Inflammatory macrophage (primary cell): ENCODE measurements around the gene CCDC90B.
A peak's percentile ranks its signal among the peaks of the same experiment; 100 is the strongest.
"Not testable (repeated sequence)": the region's sequence is repeated elsewhere in the genome, so short reads cannot be mapped to it uniquely, and the experiment has no call there.

ENCODE experiments used
- DNase-seq, 2 donors: peaks; one replicate each; pipeline ENCODE4 v3.0.0-alpha.2; 2020 to 2022
- total RNA-seq, 18 experiments: gene quantifications; one replicate each; lab custom pipeline; 2026; ENCODE audit warnings: mixed read lengths in 6 of 18, inconsistent platforms in 2 of 18; lab: John Stamatoyannopoulos, UW

CCDC90B gene, protein sequence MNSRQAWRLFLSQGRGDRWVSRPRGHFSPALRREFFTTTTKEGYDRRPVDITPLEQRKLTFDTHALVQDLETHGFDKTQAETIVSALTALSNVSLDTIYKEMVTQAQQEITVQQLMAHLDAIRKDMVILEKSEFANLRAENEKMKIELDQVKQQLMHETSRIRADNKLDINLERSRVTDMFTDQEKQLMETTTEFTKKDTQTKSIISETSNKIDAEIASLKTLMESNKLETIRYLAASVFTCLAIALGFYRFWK
- 22.1 to 51.7 (median 40.2) reads per million in 18 experiments for total RNA-seq

- DNase-seq, result peak; percentile 98 to 99
Observed at GRCh38 chr11:83285771-83286528, at the start of gene CCDC90B. Gene CCDC90B, minus strand, starts transcription at chr11:83286367. Its CDS starts 395 bp downstream, at chr11:83285972.

DNA sequence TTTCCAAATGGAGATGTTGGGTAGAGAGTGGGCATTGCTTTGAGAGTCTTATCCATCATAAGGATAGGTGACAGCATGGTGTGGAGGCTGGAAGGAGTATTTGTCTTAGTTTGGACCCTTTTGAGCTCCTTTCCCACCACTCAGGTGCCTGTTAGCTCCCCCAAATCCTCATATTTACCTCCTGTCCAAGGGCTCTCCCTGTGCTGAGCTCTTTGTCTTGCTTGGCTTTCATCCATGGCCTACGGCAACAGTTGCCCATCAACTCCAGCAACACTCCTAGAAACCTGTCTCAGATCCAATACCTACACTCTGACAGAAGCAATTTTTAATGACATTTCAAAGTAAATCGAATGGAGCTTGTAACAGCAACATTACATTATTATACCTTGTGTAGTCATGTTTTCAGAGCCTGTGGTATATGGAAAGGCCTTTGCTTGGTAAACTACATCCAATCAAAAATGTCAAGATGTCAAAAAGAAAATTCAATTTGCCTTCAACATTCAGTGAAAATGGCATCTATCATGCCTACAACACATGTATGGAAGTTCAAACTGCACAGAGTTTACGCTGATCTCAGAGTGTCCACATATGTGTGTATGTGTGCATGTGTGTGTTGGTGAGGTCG, 49.4 kb upstream of the CCDC90B start:
- DNase-seq, result no peak

- DNase-seq, result no peak
Observed at GRCh38 chr11:83330303-83330702, 44.1 kb upstream of the CCDC90B start.

GRCh38 chr11:83326326-83326725, 40.2 kb upstream of the CCDC90B start:
- no peak for DNase-seq

GRCh38 chr11:83319346-83319745, 33.2 kb upstream of the CCDC90B start:
- no peak for DNase-seq

DNA sequence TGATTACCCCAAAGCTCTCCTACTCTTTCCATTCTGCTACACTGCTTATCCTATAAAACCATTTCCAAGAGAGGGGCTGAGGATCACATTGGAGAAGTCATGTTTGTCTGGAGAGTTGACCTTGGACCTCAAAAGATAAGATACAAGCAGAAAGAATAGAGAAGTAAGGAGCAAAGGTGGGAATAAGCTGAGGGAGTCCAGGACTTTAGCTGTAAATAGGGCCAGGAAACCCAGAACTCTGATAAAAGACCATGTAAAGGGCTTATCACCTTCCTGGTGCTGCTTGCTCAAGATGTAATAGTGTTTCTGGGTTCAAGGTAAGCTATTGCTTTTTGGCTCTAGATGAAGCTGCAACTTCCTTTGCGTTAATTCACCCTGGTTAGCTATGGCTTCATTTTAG, 32.8 kb upstream of the CCDC90B start:
- DNase-seq, result no peak

DNA sequence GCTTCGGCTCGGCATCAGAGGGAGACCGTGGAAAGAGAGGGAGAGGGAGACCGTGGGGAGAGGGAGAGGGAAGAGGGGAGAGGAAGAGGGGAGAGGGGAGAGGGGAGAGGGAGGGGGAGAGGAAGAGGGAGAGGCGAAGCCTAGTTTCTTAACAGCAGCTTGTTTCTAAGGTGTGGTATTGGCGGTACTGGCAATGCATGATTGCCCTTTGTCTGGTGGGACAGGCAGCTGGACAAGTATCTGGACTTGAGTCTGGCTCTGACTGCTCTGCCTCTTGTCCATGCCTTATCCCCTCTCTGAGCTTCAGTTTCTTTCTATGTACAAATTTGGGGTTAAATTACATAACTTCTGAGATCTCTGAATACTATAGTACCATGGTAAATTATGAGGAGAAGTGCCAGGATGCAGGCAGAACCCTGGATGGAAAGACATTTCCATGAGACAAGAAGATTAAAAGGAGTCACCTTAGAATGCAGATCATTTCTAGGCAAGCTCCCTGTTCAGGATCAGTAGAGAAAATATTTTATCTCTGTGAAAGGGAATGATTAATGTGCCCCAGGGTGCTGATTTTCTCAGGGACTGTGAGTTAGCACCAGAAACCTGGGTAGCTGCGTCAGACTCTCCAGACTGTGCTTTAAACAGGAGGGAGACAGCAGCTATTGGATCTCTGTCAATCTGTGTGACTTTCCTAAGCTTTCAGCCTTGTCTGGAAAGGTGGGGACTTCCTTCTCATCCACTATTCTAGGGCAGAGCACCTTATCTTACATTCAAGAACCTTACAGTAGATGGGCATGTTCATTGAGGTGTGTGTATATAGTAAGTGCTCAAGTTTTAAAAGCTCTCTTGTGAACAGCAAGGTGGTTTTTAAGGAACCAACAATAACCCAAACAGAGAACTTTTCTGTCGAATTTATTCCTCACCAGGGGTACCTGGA, 31.9 kb upstream of the CCDC90B start:
- no peak for DNase-seq

DNA sequence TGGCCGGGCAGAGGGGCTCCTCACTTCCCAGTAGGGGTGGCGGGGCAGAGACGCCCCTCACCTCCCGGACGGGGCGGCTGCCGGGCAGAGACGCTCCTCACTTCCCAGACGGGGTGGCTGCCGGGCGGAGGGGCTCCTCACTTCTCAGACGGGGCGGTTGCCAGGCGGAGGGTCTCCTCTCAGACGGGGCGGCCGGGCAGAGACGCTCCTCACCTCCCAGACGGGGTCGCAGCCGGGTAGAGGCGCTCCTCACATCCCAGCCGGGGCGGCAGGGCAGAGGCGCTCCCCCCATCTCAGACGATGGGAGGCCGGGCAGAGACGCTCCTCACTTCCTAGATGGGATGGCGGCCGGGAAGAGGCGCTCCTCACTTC, 30.7 kb upstream of the CCDC90B start:
- not testable (repeated sequence) for DNase-seq

- DNase-seq, result not testable (repeated sequence)
Observed at GRCh38 chr11:83316143-83316896, 30.2 kb upstream of the CCDC90B start.

DNA sequence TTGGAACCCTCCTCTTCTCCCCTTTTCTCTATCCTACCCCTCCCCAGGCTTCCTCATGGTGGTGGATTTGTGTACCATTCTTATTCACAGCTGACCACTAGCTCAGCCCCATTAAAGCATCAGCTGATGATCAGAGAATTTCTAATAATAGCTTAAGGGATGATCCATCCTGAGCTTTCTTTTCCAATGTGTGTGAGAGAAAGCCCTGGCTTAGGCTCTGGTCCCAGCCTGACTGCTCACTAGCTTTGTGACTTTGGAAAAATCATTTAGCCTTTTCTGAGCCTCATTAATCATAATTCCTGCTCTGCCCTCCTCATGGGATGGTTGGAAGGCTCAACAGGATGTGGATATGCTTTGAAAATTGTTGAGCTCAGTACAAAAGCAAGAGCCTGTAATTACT, 26.3 kb upstream of the CCDC90B start:
- no peak for DNase-seq

GRCh38 chr11:83311701-83312100, 25.5 kb upstream of the CCDC90B start:
- no peak for DNase-seq

- DNase-seq, result no peak
Observed at GRCh38 chr11:83310718-83311117, 24.6 kb upstream of the CCDC90B start.

DNA sequence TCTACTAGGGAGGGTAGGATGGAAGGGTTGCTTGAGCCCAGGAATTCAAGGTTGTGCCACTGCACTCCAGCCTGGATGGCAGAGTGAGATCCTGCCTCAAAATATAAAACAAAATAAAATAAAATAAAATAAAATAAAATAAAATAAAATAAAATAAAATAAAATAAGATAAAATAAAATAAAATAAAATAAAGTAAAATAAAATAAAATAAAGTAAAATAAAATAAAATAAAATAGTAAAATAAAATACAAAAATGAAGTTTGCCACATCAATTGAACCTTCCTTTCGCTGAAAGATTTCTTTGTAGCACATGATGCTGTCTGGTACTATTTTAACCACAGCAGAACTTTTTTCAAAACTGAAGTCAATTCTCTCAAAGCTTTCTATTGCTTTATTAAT, 22.4 kb upstream of the CCDC90B start:
- not testable (repeated sequence) for DNase-seq

DNA sequence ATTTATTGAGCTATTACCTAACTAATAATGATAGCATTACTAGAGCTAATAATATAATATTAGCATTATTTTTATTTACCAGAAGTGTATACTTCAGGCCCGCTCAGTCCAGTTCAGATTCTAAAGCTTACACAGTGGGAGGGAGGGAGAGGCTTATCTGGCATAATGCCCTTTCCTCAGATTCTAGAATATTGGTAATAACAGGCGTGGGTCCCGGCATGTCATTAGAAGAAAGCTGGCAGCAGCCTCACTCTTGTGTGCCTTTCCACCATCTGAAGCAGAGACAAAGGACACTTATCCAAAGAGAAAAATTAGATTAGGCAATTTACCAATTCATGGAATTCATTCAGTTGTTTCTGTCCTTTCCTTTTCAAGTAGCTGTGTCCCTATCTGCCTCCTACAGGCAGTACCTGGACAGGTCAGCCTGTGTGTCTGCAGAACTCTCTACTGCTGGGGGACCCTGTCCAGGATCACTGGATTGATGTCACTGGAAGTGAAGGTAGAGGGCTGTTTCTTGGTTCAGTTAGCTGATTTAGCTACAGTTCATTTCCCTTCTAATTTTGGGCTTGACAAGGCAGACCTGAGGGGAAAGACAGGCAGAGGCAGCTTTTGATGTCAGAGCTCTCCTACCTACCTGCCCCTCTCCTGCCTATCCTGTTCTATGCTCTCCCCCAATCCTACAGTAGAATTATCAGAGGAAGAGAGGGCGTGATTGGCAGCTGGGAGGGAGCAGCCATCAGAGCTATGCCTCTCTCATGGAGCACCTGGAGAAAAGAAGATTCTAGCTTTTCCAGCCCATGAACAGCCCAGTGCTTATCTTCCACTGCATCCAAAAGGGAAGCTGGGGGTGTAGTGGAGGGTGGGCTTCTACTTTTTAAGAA, 20.3 kb upstream of the CCDC90B start:
- no peak for DNase-seq

- no peak for DNase-seq
Observed at GRCh38 chr11:83303316-83303715, 17.1 kb upstream of the CCDC90B start.

DNA sequence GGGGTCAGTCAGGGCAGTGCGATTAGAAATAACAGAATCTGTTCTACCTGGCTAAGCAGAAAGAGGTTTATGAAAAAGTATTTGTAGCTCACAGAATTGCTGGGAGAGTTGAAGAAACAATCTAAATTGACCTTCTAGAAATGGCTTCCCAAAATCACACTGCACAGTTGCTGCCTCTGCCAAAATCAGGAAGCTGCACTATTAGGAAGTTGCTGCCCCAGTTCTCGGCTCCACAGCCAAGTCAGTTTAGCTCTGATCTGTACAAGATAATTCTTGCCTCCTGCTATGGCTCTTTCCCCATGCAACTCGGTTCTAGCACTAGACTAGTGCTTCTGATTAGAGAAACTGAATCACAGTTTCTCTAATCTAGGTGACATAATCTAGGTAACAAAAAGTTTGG, 16.0 kb upstream of the CCDC90B start:
- DNase-seq, result peak; percentile 40 to 51

GRCh38 chr11:83299681-83300080, 13.5 kb upstream of the CCDC90B start:
- DNase-seq, result no peak

DNA sequence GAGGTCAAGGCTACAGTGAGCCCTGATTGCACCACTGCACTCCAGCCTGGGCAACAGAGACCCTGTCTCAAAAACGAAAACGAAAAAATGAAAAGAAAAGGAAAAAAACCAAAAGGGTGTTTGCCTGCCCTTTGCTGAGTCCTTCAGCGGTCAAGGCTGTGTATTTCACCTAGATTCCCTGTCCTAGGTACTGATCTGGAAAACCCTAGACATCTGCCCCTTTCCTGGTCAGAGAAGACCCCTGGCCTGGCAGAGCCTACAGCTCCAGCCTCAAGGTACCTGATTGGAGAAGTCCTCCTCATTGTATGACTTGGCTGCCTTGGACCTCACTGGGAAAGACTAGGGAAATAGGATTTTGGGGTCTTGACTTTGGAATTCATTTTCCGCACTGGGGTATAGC, 8.0 kb upstream of the CCDC90B start:
- DNase-seq, result no peak

- no peak for DNase-seq
Observed at GRCh38 chr11:83293457-83293774, 7.2 kb upstream of the CCDC90B start.

GRCh38 chr11:83292709-83293456, 6.7 kb upstream of the CCDC90B start:
- DNase-seq, result peak; percentile 48 to 57
